HepG2 (cell line): ENCODE results near the gene ETV6. TPM values are rescaled to one million over a fixed set of nuclear protein-coding genes. Genes with fewer than 3 reads are reported as not detected.

Experiments used
- ATAC-seq: fragments of 200-7000 bp; cut with Tn5 transposase; 3 replicates; pipeline ENCODE4 v1.9.1; 2020; ENCODE audit warnings: mild to moderate bottlenecking, moderate library complexity
- BruUV-seq: library from RNA; stranded (reverse); fragments of 400-500 nt; replicated peaks from 2 replicates; lab custom pipeline; 2021; lab: Mats Ljungman, UMichigan
- CTCF ChIA-PET: fragments of 300-600 bp; formaldehyde crosslinking; extraction: SDS; loops from one replicate; lab custom pipeline; 2021; ENCODE audit warnings: low total read pairs, inconsistent platforms, low intra/inter-chr PET ratio; lab: Yijun Ruan, JAX
- POLR2A ChIA-PET: fragments of 350-600 bp; sonication (Branson Sonifier 250); formaldehyde crosslinking; loops from one replicate; lab custom pipeline; 2020; ENCODE audit warnings: antibody characterized with exemption, inconsistent platforms; lab: Yijun Ruan, JAX
- DNase-seq: peaks from one replicate; pipeline ENCODE4 v3.0.0-alpha.2; 2015; ENCODE audit warnings: low spot score
- FAIRE-seq: peaks from 3 replicates; lab custom pipeline; 2011; peaks lifted over from hg19 to GRCh38; lab: Jason Lieb, UNC
- H2AFZ ChIP-seq: one replicate; pipeline ENCODE4 v1.6.1; 2011; ENCODE audit warnings: low read length, inconsistent platforms
- H3K27ac ChIP-seq: fragments of 300-600 bp; 3 replicates; pipeline ENCODE4 v1.8.0; 2011; ENCODE audit warnings: mixed run types, mild to moderate bottlenecking, mixed read lengths, low read length, inconsistent platforms; ENCODE audit not compliant: insufficient read depth; ENCODE audit errors: extremely low read length
- H3K27me3 ChIP-seq, 2 experiments: fragments of 200-600 bp in 1 of 2; 2 replicates in 1 of 2; 3 replicates in 1 of 2; pipeline versions ENCODE4 v1.6.0 to v1.8.0; 2011; ENCODE audit warnings: low read length in 2 of 2, mild to moderate bottlenecking in 2 of 2, moderate library complexity in 2 of 2, inconsistent platforms in 1 of 2; ENCODE audit not compliant: insufficient read depth in 2 of 2, control insufficient read depth in 1 of 2
- H3K36me3 ChIP-seq, 2 experiments: fragments of 200-600 bp in 1 of 2; replicated peaks in 1 of 2; 2 replicates in 1 of 2; 3 replicates in 1 of 2; pipeline versions ENCODE4 v1.5.1 to v1.8.0; 2011; ENCODE audit warnings: low read length in 2 of 2, inconsistent platforms in 1 of 2; ENCODE audit not compliant: insufficient read depth in 2 of 2, control insufficient read depth in 1 of 2
- H3K4me1 ChIP-seq: 2 replicates; pipeline ENCODE4 v1.5.1; 2012; ENCODE audit warnings: low read length, inconsistent platforms; ENCODE audit not compliant: insufficient read depth
- H3K4me2 ChIP-seq: 2 replicates; pipeline ENCODE4 v1.6.0; 2011; ENCODE audit warnings: low read depth, low read length, inconsistent platforms
- H3K4me3 ChIP-seq, 3 experiments: fragments of 200-600 bp in 1 of 3; sonication (generic), shearing (Covaris generic) in 1 of 3; replicated peaks in 1 of 3; 2 replicates each; pipeline ENCODE4 v1.5.1; 2011 to 2016; ENCODE audit warnings: low read length in 3 of 3, inconsistent platforms in 2 of 3, low read depth in 2 of 3, mild to moderate bottlenecking in 2 of 3, control low read depth in 1 of 3, mixed read lengths in 1 of 3; ENCODE audit not compliant: insufficient read depth in 1 of 3
- H3K79me2 ChIP-seq: one replicate; pipeline ENCODE4 v1.6.1; 2011; ENCODE audit warnings: low read length, inconsistent platforms; ENCODE audit not compliant: insufficient read depth
- H3K9ac ChIP-seq: 2 replicates; pipeline ENCODE4 v1.6.0; 2011; ENCODE audit warnings: mild to moderate bottlenecking, low read depth, low read length, inconsistent platforms; ENCODE audit not compliant: insufficient read depth
- H3K9me3 ChIP-seq: 2 replicates; pipeline ENCODE4 v1.5.1; 2012; ENCODE audit warnings: mild to moderate bottlenecking, low read length
- H4K20me1 ChIP-seq: 2 replicates; pipeline ENCODE4 v1.6.0; 2011; ENCODE audit warnings: inconsistent platforms, mild to moderate bottlenecking, low read length, moderate library complexity; ENCODE audit not compliant: insufficient read depth
- CENPX ChIP-seq: sonication (generic); formaldehyde crosslinking; IDR thresholded peaks from 2 replicates; pipeline ENCODE4 v1.9.0; 2021; ENCODE audit warnings: mild to moderate bottlenecking, missing genetic modification reagents, moderate library complexity
- EZH2 ChIP-seq: conservative IDR thresholded peaks from 2 replicates; pipeline ENCODE4 v1.6.1; 2012; ENCODE audit warnings: mild to moderate bottlenecking, low read depth, low read length, moderate library complexity
- MATR3 ChIP-seq: sonication (generic); formaldehyde crosslinking; IDR thresholded peaks from 2 replicates; pipeline ENCODE4 v1.4.0; 2020; ENCODE audit warnings: missing genetic modification reagents
- ZNF709 ChIP-seq: sonication (generic); formaldehyde crosslinking; IDR thresholded peaks from 2 replicates; pipeline ENCODE4 v1.5.0; 2020; ENCODE audit warnings: mild to moderate bottlenecking, missing genetic modification reagents
- ZNF850 ChIP-seq: sonication (generic); formaldehyde crosslinking; conservative IDR thresholded peaks from 2 replicates; pipeline ENCODE4 v1.9.0; 2021; ENCODE audit warnings: mild to moderate bottlenecking, missing genetic modification reagents
- WGBS: methylation state at CpG from one replicate; pipeline ENCODE4 v1.1.6; 2017; ENCODE audit warnings: low lambda C conversion rate; 5-methylcytosine and 5-hydroxymethylcytosine counted together
- in situ Hi-C: cut with HindIII; loops from 2 replicates; pipeline ENCODE4 v1.10.0; 2017; ENCODE audit warnings: low pct_unique_long_range_greater_than_20kb; ENCODE audit not compliant: extremely low pct_ligation_motif_present
- intact Hi-C: fragments of 100-400 bp; cut with micrococcal nuclease; formaldehyde crosslinking; loops from one replicate; pipeline ENCODE4 v1.10.0; 2022; ENCODE audit not compliant: unreplicated experiment
- polyA plus RNA-seq, 8 experiments: library from polyadenylated mRNA; depleted of rRNA in 3 of 8; stranded (reverse) in 7 of 8; unstranded in 1 of 8; fragments of >200 nt; fragmentation: Illumina TruSeq in 4 of 8; extraction: Trizol in 4 of 8; gene quantifications; 2 replicates each; pipeline versions ENCODE4 v1.2.1 to v1.2.3, GENCODE V29; 2011 to 2016; ENCODE audit warnings: low read depth in 4 of 8, missing spikeins in 1 of 8, mixed read lengths in 1 of 8; ENCODE audit not compliant: insufficient read depth in 1 of 8
- total RNA-seq, 5 experiments: library from RNA; depleted of rRNA; stranded (reverse); fragments of >200 nt; fragmentation: Illumina TruSeq; extraction: Trizol; gene quantifications; 2 replicates each; pipeline ENCODE4 v1.2.3, GENCODE V29; 2016; ENCODE audit warnings: low read depth in 1 of 5
- TF ChIP-seq, protein P1 (sequence below): IDR thresholded peaks from 2 replicates; pipeline ENCODE4 v1.6.1; 2016; ENCODE audit warnings: missing genetic modification reagents, missing compliant biosample characterization
- TF ChIP-seq, protein P2 (sequence below): sonication (generic); formaldehyde crosslinking; IDR thresholded peaks from 2 replicates; pipeline ENCODE4 v1.8.0; 2022; ENCODE audit warnings: mild to moderate bottlenecking, missing genetic modification reagents

The ETV6 gene
- total and polyA plus RNA-seq, 2 of the 13 experiments (the other 11 are each of a cell fraction or from before 2014, with no cell fraction given): 2.2 to 3.0 TPM

DNA sequence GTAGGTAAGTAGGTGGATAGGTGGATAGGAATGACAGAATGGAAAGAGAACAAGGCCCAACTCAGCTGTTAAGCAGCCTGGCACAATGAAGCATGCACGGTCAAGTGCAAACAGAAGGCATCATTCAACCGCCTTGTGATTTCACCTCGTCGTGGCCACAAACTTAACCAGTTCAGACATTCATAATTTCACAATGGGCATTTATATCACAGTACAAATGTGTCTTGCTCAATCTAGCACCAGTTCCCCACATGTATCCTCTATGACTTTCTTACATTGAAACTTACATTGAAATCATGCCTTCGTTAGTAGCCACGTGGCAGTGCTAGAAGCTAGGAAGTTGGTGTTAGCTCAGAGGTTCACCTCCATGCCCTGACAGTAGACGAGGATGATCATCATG is 207.5 kb downstream of the ETV6 start:
- ATAC-seq: no peak
- CTCF ChIA-PET: no interaction called here
- H2AFZ ChIP-seq: no peak overlapping the region
- H3K9ac ChIP-seq: no peak overlapping the region
- H3K36me3 ChIP-seq: 0 out of 5 replicates have a peak, but pooled peaks cover 0 to 5% of the 10 kb centered on the region in 2 experiments
- no peak for DNase-seq
- H3K4me1 ChIP-seq: peaks cover 16% of the 10 kb centered on the region
- no peak overlapping the region for H3K27ac ChIP-seq
- H3K27me3 ChIP-seq: no peaks in the 10 kb centered on the region
- POLR2A ChIA-PET: no interaction called here
- no peak for FAIRE-seq
- in situ Hi-C loops: no loop called here
- TF ChIP-seq MATR3 (CRISPR knock-in tag) (no peak), ZNF709 (CRISPR knock-in tag) (no peak), ZNF850 (no peak), CENPX (CRISPR knock-in tag) (no peak), EZH2 (no peak)
- TF ChIP-seq, protein P1, sequence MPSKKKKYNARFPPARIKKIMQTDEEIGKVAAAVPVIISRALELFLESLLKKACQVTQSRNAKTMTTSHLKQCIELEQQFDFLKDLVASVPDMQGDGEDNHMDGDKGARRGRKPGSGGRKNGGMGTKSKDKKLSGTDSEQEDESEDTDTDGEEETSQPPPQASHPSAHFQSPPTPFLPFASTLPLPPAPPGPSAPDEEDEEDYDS: no peak
- TF ChIP-seq, protein P2, sequence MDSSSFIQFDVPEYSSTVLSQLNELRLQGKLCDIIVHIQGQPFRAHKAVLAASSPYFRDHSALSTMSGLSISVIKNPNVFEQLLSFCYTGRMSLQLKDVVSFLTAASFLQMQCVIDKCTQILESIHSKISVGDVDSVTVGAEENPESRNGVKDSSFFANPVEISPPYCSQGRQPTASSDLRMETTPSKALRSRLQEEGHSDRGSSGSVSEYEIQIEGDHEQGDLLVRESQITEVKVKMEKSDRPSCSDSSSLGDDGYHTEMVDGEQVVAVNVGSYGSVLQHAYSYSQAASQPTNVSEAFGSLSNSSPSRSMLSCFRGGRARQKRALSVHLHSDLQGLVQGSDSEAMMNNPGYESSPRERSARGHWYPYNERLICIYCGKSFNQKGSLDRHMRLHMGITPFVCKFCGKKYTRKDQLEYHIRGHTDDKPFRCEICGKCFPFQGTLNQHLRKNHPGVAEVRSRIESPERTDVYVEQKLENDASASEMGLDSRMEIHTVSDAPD (CRISPR knock-in tag): no peak
- H3K4me2 ChIP-seq: no peak overlapping the region
- H3K79me2 ChIP-seq: no peaks in the 10 kb centered on the region
- intact Hi-C loops: no loop called here
- no TSS peak for BruUV-seq
- no peaks in the 10 kb centered on the region for H3K9me3 ChIP-seq
- 95% methylated on average over 7 of the region's 7 CpGs for WGBS
- H3K4me3 ChIP-seq: no peak overlapping the region
- H4K20me1 ChIP-seq: no peaks in the 10 kb centered on the region
